DND-41 (cell line): ENCODE data around the gene JARID2.

Experiments
- ATAC-seq: fragments of 200-7000 bp; cut with Tn5 transposase; 3 replicates; pipeline ENCODE4 v1.9.1; 2021; ENCODE audit warnings: low read depth; ENCODE audit not compliant: insufficient read depth
- DNase-seq: peaks from one replicate; pipeline ENCODE4 v3.0.0-alpha.2; 2020
- H2AFZ ChIP-seq: 2 replicates; pipeline ENCODE4 v1.6.0; 2012; ENCODE audit warnings: low read depth, low read length
- H3K27ac ChIP-seq: 2 replicates; pipeline ENCODE4 v1.5.1; 2012; ENCODE audit warnings: low read length, inconsistent platforms
- H3K27me3 ChIP-seq: fragments of 200-600 bp; sonication (generic); 2 replicates; pipeline ENCODE4 v1.6.0; 2012; ENCODE audit warnings: low read length, mild to moderate bottlenecking, inconsistent platforms; ENCODE audit not compliant: insufficient read depth, poor library complexity
- H3K36me3 ChIP-seq: 2 replicates; pipeline ENCODE4 v1.5.1; 2012; ENCODE audit warnings: low read length, inconsistent platforms; ENCODE audit not compliant: insufficient read depth
- H3K4me1 ChIP-seq: 2 replicates; pipeline ENCODE4 v1.5.1; 2012; ENCODE audit warnings: mild to moderate bottlenecking, low read length; ENCODE audit not compliant: insufficient read depth
- H3K4me2 ChIP-seq: 2 replicates; pipeline ENCODE4 v1.6.0; 2012; ENCODE audit warnings: mild to moderate bottlenecking, moderate library complexity, low read length, inconsistent platforms; ENCODE audit not compliant: insufficient read depth
- H3K4me3 ChIP-seq, 2 experiments: fragments of 200-600 bp in 1 of 2; shearing (Covaris generic) in 1 of 2; 2 replicates each; pipeline ENCODE4 v1.5.1; 2012 to 2016; ENCODE audit warnings: inconsistent platforms in 2 of 2, low read length in 2 of 2, mild to moderate bottlenecking in 2 of 2, low read depth in 1 of 2, moderate library complexity in 1 of 2
- H3K79me2 ChIP-seq: 2 replicates; pipeline ENCODE4 v1.6.0; 2012; ENCODE audit warnings: low read length, inconsistent platforms; ENCODE audit not compliant: insufficient read depth
- H3K9ac ChIP-seq: 2 replicates; pipeline ENCODE4 v1.6.0; 2012; ENCODE audit warnings: low read depth, mild to moderate bottlenecking, inconsistent platforms, low read length, moderate library complexity
- H3K9me3 ChIP-seq: 2 replicates; pipeline ENCODE4 v1.5.1; 2012; ENCODE audit warnings: low read length, moderate library complexity, mild to moderate bottlenecking, inconsistent platforms; ENCODE audit not compliant: insufficient read depth, severe bottlenecking
- H4K20me1 ChIP-seq: 2 replicates; pipeline ENCODE4 v1.6.0; 2012; ENCODE audit warnings: low read length; ENCODE audit not compliant: insufficient read depth
- EZH2 ChIP-seq: IDR thresholded peaks from 3 replicates; pipeline ENCODE4 v1.6.1; 2012; ENCODE audit warnings: borderline replicate concordance, low read depth, mild to moderate bottlenecking, moderate library complexity, low read length, inconsistent platforms; ENCODE audit not compliant: severe bottlenecking
- TF ChIP-seq, protein P1 (sequence below): IDR thresholded peaks from 2 replicates; pipeline ENCODE4 v1.5.1; 2012; ENCODE audit warnings: borderline replicate concordance, low read length, moderate library complexity, mild to moderate bottlenecking; ENCODE audit not compliant: poor library complexity, severe bottlenecking; ENCODE audit errors: extremely low read depth

JARID2 gene

DNA sequence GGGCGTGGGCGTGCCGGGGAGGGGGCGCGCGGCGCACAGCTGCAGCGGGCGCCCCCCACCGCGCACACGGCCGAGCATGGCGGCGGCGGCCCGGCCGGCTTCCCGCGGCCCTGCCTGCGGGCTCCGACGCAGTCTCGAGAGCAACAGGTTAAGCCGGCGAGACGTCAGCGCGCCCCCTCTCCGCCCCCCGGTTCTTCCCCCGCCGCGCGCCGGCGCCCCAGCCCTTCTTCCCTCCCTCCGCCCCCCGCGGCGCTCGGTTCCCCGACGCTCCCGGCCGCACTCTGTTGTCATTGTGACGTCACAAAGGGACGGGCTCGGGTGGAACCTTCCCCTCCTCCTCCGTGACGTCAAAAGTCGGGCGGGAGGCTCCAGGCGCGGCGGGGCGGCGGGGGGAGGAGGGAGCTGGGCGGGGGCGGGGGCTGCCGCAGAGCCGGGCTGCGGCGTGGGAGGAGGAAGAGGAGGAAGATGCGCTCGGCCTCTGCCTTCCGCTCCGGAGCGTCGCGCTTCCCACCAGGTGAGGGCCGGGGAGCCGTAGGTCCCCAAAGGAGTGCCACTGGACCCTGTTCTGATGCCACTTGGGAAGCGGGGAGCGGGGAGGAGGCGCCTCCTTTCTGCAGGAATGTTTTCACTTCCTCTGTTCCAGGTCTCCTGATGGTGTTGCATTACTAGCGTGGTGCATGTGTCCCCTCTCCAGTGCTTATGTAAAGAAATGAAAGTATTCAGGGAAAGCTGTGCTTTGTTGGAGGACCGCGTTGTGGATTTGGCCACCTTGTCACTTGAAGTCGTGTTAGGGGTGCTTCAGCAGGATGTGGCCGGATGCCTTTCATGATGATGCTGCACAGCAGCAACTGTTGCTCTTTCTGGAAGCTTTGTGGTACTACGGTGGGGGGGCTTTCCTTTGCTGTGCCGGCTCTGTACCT is 2.8 kb downstream of the JARID2 start:
- Histone ChIP-seq H3K4me2 (peak overlapping the region; percentile 89), H3K79me2 (peaks cover 70% of the 10 kb centered on the region), H3K4me1 (peaks cover 51% of the 10 kb centered on the region), H3K9ac (peak overlapping the region; percentile 70), H4K20me1 (peaks cover 11% of the 10 kb centered on the region), H3K27ac (peak overlapping the region; percentile 92), H3K36me3 (no peaks in the 10 kb centered on the region), H3K9me3 (no peaks in the 10 kb centered on the region), H3K4me3 (peak overlapping the region; percentile 34 to 80; a peak in 3 of 4 replicates), H2AFZ (peak overlapping the region; percentile 78), H3K27me3 (no peaks in the 10 kb centered on the region)
- TF ChIP-seq, protein P1, sequence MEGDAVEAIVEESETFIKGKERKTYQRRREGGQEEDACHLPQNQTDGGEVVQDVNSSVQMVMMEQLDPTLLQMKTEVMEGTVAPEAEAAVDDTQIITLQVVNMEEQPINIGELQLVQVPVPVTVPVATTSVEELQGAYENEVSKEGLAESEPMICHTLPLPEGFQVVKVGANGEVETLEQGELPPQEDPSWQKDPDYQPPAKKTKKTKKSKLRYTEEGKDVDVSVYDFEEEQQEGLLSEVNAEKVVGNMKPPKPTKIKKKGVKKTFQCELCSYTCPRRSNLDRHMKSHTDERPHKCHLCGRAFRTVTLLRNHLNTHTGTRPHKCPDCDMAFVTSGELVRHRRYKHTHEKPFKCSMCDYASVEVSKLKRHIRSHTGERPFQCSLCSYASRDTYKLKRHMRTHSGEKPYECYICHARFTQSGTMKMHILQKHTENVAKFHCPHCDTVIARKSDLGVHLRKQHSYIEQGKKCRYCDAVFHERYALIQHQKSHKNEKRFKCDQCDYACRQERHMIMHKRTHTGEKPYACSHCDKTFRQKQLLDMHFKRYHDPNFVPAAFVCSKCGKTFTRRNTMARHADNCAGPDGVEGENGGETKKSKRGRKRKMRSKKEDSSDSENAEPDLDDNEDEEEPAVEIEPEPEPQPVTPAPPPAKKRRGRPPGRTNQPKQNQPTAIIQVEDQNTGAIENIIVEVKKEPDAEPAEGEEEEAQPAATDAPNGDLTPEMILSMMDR, result no peak
- TF ChIP-seq EZH2, result no peak
- peak; percentile 96 for DNase-seq
- ATAC-seq, result peak; percentile 53

DNA sequence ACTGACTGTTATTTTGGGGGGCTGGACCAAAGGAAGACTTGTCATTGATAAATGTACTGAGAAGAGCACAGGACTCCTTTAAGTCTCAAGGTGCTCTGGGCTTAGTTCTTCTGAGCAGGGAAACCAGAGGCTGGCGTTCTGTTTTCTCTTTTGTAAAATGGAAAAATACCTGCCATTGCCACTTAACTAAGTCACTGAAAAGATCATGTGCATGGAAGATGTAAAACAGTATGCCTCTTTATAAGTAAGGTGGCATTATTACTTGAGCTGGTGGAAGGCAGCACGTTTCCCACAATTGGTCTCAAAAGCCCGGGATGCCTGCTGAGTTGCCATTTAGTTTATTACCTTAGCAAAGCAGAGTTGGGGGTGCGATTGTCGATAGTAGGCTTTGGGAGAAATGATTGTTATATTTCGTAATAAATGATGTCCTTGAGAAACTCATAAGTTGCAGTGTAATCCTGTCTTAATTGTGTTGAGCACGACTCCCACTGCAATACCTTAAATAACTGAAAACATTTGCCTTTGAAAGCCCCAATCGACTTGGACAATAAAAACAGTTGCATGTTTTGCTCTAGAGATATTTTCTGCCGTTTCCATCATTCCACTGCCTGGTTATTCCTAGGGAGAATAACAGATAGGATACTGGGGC is 3.6 kb downstream of the JARID2 start:
- Histone ChIP-seq H3K4me2 (peak overlapping the region; percentile 89), H3K9ac (peak overlapping the region; percentile 70), H2AFZ (peak overlapping the region; percentile 78), H3K36me3 (no peaks in the 10 kb centered on the region), H3K79me2 (peaks cover 78% of the 10 kb centered on the region), H3K27me3 (no peaks in the 10 kb centered on the region), H3K4me1 (peaks cover 55% of the 10 kb centered on the region), H3K27ac (peak overlapping the region; percentile 92), H3K4me3 (peak overlapping the region; percentile 34 to 80; a peak in 3 of 4 replicates), H3K9me3 (no peaks in the 10 kb centered on the region), H4K20me1 (peaks cover 11% of the 10 kb centered on the region)
- ATAC-seq, result no peak
- DNase-seq, result no peak
- no peak for TF ChIP-seq EZH2
- TF ChIP-seq, protein P1, result no peak

DNA sequence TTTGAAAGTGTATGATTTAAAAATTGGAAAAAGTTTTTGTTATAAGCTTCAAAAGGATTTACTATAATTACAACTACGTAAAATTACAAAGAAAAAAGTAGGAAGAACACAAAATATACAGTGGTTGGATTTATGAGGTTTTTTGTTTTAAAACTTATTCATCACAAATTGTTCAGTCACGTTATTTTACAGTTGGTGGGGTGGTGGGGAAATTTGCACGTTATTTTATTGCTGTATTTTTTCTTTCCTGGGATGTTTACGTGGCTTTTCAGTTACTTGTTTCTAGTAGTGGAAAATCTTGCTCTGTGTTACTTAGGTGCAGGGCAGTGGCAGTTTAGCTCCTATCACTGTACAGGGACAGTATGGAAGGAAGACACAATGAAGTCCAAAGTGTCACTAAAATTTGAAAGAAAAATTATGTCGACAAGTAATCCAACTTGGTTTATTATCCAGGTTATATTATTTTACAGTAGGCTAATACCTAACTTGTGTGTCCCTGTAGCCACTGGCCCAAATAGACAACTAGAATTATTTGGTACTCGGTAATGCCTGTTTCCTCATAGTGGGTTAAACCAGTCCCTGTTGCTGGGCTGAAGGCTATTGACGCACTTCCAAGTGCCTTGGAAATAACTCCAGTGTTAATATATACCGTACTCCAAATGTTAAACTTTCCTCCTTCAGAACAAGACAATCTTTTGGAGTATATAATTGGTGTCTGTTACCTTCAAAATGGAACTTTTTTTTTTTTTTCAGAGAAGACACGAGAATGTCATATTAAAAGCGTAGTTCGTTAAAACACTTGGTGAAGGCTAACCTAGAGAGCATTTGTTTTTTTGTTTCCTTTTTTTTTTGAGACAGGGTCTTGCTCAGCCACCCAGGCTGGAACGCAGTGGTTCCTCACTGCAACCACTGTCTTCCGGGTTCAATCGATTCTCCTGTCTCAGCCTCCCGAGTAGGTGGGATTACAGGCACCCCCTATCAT is 4.6 kb downstream of the JARID2 start:
- Histone ChIP-seq H3K4me2 (peak overlapping the region; percentile 89), H3K4me1 (peaks cover 61% of the 10 kb centered on the region), H3K4me3 (no peak overlapping the region), H4K20me1 (peaks cover 11% of the 10 kb centered on the region), H3K79me2 (peaks cover 88% of the 10 kb centered on the region), H3K36me3 (no peaks in the 10 kb centered on the region), H2AFZ (no peak overlapping the region), H3K27ac (peak overlapping the region; percentile 34; the same call in 1 of the 2 replicates), H3K9ac (no peak overlapping the region), H3K9me3 (no peaks in the 10 kb centered on the region), H3K27me3 (no peaks in the 10 kb centered on the region)
- no peak for ATAC-seq
- no peak for DNase-seq
- no peak for TF ChIP-seq EZH2
- TF ChIP-seq, protein P1, result no peak
